ENCODE results near the gene LIPK.
"Not testable (repeated sequence)": the region's sequence is repeated elsewhere in the genome, so short reads cannot be mapped to it uniquely, and the experiment has no call there.

The LIPK gene

GRCh38 chr10:88725798-88726197, 19.7 kb downstream of the LIPK start:
- DNase-seq = peak; percentile 32

GRCh38 chr10:88728107-88728763, 22.2 kb downstream of the LIPK start:
- DNase-seq = no peak

- DNase-seq = no peak
These were observed 24.8 kb downstream of the LIPK start for GRCh38 chr10:88730864-88731263.

GRCh38 chr10:88731296-88731695, 25.2 kb downstream of the LIPK start:
- no peak for DNase-seq

GRCh38 chr10:88733215-88733614, 27.2 kb downstream of the LIPK start:
- DNase-seq = no peak

GRCh38 chr10:88735661-88736060, 29.6 kb downstream of the LIPK start:
- DNase-seq = no peak

- not testable (repeated sequence) for DNase-seq
These were observed 35.9 kb downstream of the LIPK start for GRCh38 chr10:88741921-88742320.

- no peak for DNase-seq
These were observed 36.4 kb downstream of the LIPK start for GRCh38 chr10:88742448-88742847.

- DNase-seq = no peak
These were observed 38.0 kb downstream of the LIPK start for GRCh38 chr10:88744002-88744401.

GRCh38 chr10:88745633-88746032, 39.6 kb downstream of the LIPK start:
- DNase-seq = no peak

GRCh38 chr10:88754287-88754686, 48.2 kb downstream of the LIPK start:
- DNase-seq = no peak

GRCh38 chr10:88755753-88756152, 49.7 kb downstream of the LIPK start:
- DNase-seq = no peak

- no peak for DNase-seq
These were observed 50.6 kb downstream of the LIPK start for GRCh38 chr10:88756660-88757059.

- peak; percentile 14 for DNase-seq
These were observed 53.5 kb downstream of the LIPK start, which contains the start of gene LIPN for GRCh38 chr10:88759366-88760101. Gene LIPN, plus strand, starts transcription at chr10:88760020. Its CDS starts 1,386 bp downstream, at chr10:88761406.

- DNase-seq = no peak
These were observed 56.9 kb downstream of the LIPK start for GRCh38 chr10:88762906-88763305.

GRCh38 chr10:88763441-88763840, 57.4 kb downstream of the LIPK start:
- no peak for DNase-seq

GRCh38 chr10:88764110-88764509, 58.1 kb downstream of the LIPK start:
- DNase-seq = no peak

- DNase-seq = no peak
These were observed 59.8 kb downstream of the LIPK start for GRCh38 chr10:88765816-88766215.

- no peak for DNase-seq
These were observed 63.3 kb downstream of the LIPK start for GRCh38 chr10:88769384-88769783.

GRCh38 chr10:88781206-88781605, 75.2 kb downstream of the LIPK start:
- no peak for DNase-seq

- DNase-seq = no peak
These were observed 76.2 kb downstream of the LIPK start for GRCh38 chr10:88782222-88782621.

- DNase-seq = no peak
These were observed 77.7 kb downstream of the LIPK start for GRCh38 chr10:88783724-88784123.

GRCh38 chr10:88786032-88786770, 80.2 kb downstream of the LIPK start:
- DNase-seq = no peak

GRCh38 chr10:88787463-88787862, 81.4 kb downstream of the LIPK start:
- no peak for DNase-seq

Measured in GDM1 (cell line).